Activated naive CD4-positive, alpha-beta T cell treated with Interleukin-2 at 50 U/mL for 16 hours (primary cell): ENCODE results near the gene PPM1H.
"Not testable (repeated sequence)": the region's sequence is repeated elsewhere in the genome, so short reads cannot be mapped to it uniquely, and the experiment has no call there.

Source experiments
- DNase-seq: peaks from one replicate; pipeline ENCODE4 v3.0.0-alpha.2; 2020

Gene PPM1H

DNA sequence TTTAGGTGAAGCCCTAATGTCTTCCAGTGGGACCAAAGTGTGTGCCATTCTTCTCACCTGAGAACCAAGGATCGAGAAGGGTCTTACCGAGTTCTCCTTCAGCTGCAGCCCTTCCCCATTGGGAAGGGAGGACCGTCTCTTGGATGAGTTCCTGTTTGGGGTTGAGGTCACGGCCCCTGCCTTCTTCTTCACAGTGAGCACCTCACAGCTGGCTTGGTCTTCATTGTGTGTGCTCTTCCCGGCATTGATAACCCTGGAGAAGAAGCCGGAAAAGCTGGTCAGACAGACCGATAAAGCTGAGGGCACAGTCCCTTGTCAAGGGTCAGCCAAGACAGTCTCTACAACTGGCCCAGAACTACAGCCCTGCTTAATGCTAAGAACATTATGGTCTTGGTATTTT, 102.9 kb downstream of the PPM1H start:
- no peak for DNase-seq

DNA sequence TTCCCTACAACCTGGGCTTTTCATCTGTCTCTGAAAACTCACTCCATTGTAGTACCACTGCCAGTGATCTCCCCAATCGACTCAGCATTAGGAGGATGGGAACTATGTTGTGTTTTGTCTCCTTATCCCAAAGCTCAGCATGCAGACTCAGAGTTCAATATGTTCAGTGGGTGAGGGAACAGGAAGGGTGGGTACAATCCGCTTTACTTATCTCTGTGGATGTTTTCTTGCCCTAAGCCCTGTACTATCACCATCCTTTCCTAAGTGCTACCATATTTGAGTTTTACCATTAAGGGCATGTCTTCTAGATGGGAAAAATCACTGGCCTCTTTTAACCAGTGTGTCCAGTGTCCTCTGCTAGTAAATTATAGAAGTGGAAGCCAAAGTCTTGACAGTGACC, 107.1 kb downstream of the PPM1H start:
- DNase-seq: no peak

DNA sequence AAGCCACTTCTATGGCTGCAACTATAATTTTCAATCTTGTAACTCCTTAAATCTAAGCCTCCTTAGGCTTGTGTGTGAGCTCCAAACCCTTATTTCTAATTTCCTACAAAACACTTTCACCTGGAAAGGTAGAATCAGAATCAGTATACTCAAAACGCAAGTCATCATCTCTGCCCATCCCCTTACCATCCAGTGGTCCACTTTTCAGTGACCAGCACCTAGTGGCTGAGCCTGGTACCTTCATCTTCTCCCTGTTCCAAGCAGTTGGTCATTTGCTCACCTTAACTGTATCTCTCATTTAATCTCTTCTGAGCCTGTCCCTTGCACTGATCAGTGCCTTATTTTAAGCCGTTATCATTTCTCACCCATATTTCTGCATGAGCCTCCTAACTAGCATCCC, 107.9 kb downstream of the PPM1H start:
- no peak for DNase-seq

DNA sequence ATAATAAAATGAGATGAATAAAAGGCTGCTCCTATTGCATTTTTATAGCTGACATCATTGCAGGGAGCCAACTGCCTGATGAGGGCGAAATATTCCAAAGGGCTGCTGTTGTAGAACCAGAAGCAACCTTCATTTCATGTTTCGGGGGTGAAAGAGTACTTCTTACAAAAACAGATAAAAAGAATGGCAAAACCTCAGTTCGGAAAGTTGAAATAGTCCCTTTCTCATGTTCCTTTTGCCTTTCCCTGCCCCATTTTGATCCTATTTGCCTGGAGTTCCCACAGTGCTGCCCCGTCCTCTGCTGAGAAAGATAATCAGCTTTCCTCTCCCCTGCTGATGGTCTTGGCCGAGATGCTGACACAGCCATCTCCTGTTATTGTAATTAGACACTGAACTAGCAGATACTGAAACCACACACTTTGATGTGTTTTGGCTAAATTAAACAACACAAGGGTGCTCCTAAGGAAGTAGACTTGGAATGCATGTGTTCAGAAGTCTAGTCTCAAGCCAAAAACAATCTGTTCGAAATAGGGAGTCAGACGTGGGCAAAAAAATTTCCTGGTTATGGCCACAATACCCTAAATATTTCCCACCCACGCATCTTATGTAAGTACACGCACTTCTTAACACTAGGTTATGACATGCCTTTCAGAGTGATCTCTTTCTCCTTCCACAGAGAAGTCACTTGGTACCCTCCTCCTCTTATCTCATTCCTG, 117.2 kb downstream of the PPM1H start:
- DNase-seq: no peak

DNA sequence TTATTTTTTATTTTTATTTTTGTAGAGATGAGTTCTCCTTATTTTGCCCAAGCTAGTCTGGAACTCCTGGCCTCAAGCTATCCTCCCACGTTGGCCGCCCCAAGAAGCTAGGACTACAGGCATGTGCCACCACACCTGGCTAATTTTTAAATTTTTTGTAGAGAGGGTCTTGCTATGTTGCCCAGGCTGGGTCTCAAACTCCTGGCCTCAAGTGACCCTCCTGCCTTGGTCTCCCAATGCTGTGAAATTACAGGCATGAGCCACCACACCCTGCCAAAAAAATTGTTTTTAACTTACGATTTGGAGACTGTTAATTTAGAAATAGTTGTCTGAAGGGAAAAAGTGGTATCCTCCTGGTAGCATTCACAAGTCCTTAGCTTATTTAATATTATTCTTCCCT, 120.7 kb downstream of the PPM1H start:
- no peak for DNase-seq

DNA sequence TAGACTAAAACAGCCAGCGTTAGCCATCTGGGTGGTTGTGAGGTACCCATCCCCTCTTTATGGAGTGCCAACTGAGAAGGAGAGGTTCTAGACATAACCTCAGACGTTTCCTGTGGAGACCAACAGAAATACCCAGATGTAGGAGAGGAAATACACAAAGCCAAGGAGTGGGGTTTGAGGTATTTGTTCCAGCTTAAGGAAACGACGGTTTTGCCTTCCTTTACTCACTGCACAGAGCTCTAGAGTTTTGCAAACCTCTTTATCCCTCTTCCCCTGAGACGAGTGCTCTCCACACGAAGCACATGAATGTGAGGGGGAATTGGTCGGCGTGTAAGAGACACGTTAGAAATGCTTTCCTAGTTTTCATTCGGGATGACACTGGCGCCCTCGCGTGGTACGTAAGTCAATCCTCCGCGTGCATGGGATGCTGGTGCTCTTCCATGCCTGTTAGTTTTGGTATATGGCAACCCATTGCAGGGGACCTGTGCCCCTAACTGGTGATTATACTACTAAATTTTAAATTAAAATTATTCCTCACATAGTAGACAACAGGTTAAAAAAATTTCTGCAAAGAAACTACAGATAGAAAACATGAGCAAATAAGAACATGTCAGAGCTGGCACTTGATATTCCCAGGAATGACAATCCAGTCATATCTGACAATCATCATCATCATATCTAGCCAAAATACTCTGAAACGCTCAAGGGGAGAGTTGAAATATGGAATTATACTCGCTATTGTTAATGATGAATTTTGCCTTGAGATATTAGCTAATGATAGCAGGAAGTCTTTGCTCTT, 121.7 kb downstream of the PPM1H start:
- DNase-seq: peak; percentile 31

DNA sequence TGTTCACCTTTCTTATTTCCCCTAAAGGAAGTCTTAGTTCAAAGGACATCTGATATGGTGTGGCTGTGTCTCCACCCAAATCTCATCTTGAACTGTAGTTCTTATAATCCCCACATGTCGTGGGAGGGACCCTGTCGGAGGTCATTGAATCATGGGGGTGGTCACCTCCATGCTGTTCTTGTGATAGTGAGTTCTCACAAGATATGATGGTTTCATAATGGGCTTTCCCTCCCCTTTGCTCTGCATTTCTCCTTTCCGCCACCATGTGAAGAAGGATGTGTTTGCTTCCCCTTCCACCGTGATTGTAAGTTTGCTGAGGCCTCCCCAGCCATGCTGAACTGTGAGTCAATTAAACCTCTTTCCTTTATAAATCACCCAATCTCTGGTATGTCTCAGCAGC, 123.5 kb downstream of the PPM1H start:
- DNase-seq: not testable (repeated sequence)

DNA sequence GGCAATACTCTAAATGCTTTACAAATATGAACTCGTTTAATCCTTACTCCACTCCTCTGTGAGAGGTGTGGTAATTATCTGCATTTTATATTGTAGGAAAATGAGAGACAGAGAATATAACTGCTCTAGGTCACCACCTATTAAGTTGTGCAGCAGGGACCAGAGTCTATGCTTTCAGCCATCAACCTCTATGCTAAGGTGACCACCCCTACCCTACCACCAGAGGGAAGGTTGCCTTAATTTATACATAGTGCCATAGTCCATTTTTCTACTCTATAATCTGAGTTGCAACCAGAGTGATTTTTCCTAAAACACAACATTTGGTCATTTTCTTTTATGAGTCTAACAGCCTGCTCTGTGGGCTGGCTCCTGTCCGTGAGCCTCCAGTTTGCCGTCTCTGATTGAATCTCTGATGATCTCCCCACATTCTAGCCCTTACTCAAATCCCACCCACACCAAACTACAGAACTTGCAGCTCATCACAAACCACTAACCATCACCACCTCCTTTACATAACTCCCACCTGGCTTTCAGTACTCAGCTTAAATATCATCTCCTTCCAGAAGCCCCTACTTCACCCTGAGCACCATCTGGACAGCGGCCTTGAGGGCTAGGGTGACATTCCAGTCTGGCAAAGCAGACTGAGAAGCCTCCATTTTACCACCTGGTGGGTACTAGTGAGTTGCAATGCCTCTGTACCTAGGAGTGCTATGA, 126.6 kb downstream of the PPM1H start:
- DNase-seq: no peak

DNA sequence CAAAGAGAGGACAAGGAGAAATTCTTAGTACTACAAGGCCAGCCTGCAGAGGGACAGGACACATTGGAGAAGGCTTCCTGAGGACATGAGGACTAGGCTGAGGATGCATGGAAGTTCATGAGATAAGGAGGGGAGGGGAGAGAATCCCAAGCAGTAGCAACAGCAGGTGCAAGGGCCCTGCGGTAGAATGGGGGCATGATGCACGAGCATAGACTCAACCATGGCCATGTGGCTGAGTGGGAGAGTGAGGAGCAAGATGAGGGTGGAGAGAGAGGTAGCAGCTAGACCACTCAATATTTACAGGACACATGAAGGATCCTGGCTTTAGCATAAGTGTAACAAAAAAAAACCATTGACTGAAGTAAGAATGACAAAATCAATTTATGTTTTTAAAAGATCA, 128.1 kb downstream of the PPM1H start:
- DNase-seq: no peak

DNA sequence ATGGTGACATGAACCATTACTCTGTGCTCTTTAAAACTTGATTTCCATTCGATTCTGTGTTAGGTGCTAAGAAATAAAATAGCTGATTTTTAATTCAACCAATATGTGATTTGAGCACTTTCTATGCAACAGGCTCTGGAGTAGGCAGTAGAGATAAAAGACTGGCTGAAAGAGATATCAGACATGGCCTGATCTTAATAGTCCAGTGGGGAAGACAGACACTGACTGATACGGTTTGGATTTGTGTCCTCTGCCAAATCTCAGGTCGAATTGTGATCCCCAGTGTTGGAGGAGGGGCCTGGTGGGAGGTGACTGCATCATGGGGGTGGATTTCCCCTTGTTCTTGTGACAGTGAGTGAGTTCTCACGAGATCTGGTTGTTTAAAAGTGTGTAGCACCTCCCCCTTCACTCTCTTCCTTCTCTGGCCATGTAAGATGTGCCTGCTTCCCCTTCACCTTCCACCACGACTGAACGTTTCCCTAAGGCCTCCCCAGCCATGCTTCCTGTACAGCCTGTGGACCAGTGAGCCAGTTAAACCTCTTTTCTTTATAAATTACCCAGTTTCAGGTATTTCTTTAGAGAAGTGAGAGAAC, 128.6 kb downstream of the PPM1H start:
- DNase-seq: no peak

DNA sequence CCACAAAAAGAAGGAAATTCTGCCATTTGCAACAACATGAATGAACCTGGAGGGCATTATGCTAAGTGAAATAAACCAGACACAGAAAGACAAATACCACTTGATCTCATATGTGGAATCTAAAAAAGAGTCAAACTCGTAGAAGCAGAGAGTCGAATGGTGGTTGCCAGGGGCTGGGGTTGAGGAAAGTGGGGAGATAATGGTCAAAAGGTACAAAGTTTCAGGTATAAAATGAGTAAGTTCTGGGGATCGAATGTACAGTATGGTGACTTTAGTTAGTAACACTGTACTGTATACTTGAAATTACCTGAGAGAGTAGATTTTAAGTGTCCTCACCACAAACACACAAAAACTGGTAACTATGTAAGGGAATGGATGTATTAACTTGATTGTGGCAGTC, 129.4 kb downstream of the PPM1H start:
- no peak for DNase-seq

DNA sequence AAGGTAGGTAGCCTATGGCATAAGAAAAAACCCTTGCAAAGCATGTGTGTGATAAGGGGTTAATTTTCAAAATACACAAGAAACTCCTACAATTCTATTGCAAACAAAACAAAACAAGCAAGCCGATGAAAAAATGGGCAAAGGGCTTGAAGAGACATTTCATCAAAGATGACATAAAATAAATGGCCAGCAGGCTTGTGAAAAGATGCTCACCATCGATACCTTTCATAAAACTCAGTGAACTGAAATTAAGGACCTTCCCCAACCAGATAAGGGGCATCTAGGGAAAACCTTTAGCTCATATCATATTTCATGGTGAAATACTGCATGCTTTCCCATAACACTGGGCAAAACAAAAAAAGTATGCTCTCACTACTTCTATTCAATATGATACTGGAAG, 131.2 kb downstream of the PPM1H start:
- no peak for DNase-seq

DNA sequence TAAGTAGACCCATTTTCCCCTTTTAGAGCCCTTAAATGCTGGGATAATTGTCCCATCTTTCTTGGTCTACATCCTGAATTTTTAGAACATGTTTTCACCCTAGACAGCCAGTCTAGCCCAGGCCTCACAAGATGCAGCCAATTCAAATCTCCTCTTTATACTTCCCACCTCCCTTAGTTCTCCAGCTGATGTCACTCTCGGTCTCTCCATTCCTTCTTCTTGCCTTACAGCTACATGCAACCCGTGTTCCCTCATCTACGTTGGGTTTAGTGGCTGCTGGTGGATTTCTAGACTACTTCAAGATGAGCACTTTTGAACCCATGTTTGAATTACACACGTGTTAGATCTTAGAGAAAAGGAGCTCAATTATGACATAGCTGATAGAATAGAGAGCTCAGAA, 132.0 kb downstream of the PPM1H start:
- no peak for DNase-seq

DNA sequence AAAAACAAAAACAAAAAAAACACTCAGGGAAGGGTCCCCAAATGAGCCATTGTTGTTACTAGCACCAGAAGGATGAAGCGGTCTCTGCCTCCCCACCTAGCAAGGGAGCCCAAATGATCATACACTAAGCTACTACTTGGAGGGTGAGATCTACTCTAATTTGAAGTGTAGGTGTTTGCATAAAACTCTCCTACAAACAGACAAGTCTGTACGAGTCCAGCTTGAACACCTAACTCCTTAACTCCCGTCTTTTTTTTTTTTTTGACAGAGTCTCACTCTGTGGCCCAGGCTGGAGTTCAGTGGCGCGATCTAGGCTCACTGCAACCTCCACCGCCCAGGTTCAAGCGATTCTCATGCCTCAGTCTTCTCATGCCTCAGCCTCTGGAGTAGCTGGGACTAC, 132.6 kb downstream of the PPM1H start:
- DNase-seq: no peak

DNA sequence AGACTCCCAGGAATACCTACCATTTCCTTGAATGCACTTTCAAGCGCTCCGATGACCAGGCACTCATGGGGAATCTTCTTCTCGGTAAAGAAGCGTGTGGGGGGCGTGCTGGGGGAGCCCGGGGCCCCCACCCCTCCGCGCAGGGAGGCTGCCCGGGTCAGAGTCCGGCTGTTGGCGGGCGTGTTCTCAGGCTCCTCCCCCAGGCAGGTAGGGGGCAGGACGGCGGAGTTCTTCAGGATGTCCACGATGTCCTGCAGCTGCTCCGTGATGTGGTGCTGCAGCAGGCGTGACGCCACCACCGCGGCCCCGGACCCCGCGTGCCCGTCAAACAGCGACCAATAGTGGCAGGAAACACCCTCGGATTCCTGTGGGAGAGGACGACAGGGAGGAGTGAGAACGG, 133.2 kb downstream of the PPM1H start:
- DNase-seq: no peak

DNA sequence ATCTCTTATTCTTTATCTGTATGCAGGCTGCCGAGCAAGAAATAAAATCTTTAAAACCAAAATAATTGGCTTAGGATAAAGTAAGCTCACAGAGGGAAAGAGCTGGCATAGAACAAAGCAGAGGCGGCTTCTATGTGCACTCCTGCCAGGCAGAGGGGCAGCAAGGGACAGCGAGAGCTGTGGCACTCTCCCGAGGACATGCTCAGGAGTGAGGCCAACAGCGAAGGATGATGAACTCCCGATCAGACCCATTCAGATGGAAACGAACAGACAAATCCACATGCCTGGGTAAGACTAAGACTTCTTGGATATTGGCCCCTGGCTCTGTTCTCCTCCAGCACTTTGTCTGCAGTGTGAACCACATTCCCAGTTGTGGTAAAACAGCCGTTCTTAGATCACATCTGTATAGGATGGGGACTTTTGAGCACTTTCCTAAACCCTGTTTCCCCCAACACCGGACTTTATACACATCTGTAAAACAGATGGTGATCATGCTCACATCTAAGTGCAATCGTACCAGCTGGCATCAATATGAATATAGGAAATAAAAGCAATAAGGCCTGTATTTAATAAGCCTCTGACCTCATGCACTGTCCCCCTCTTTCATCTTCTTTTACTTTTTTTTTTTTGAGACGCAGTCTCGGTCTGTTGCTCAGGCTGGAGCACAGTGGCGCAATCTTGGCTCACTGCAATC, 134.1 kb downstream of the PPM1H start:
- DNase-seq: no peak

DNA sequence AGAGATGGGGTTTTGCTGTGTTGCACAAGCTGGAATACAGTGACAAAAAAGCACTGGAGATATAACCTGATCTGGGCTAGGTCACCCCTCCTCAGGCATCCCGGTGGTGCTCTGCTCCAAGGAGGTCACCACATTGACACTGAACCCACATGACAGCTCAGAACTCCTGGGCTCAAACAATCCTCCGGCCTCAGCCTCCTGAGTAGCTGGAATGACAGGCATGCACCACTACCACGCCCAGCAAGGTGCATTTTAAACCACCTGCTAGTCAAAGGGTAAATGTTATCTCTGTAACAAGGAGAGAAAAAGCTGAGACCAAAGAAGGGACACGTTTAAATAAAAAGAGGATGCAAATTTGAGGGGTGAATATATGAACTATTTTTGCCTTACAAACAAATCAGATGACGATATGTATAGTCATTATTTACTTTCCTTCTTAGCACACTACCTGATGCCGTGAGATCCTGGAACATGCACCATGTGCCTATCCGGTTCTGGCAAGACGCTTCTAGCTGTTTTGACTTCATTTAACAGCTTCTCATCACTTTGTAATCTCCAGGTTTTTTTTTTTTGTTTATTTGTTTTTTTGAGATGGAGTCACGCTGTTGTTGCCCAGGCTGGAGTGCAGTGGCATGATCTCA, 135.1 kb downstream of the PPM1H start:
- no peak for DNase-seq

DNA sequence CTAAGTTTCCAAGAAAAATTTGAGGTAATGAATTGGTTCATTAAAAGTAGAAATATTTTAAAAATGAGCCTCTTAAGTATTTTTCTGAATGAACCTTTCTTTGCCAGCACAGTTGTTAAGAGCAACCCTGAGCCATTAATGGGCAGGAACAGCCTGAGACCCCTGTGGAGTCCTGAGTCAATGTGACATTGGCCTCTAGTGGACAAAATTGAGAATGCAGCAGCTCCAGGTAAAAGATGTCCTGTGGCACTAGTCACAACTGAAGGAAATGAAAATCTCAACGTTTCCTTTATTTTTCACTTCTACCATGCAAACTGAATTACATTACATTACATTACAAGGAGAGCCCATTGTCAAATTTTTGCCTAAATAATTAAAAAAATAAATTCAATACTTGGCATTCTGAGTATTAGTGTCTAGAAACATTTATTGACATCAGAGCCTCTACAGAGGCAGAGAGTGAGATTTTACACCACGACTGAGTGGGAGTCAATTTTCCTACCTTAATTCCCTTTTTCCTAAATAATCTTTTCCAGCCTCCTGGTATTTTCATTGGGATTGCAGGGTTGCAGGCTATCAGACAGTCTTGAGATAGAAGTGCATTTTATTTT, 135.7 kb downstream of the PPM1H start:
- peak; percentile 43 for DNase-seq

DNA sequence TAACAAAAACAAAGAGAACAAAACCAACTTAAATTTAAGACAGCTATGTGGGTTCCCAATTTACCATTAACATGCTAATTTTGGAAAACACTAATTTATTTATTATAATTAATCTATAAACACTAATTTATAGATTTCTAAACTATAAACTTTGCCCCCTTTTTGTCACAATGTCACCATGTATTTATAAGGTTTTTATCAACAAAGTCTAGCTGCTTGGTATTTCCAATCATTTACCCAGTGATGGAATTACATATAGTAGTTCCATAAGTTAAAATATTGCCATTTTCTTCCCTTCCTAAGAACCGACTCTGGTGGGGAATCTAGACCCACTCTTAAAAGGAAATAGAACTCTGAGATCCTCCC, 140.7 kb downstream of the PPM1H start:
- no peak for DNase-seq

DNA sequence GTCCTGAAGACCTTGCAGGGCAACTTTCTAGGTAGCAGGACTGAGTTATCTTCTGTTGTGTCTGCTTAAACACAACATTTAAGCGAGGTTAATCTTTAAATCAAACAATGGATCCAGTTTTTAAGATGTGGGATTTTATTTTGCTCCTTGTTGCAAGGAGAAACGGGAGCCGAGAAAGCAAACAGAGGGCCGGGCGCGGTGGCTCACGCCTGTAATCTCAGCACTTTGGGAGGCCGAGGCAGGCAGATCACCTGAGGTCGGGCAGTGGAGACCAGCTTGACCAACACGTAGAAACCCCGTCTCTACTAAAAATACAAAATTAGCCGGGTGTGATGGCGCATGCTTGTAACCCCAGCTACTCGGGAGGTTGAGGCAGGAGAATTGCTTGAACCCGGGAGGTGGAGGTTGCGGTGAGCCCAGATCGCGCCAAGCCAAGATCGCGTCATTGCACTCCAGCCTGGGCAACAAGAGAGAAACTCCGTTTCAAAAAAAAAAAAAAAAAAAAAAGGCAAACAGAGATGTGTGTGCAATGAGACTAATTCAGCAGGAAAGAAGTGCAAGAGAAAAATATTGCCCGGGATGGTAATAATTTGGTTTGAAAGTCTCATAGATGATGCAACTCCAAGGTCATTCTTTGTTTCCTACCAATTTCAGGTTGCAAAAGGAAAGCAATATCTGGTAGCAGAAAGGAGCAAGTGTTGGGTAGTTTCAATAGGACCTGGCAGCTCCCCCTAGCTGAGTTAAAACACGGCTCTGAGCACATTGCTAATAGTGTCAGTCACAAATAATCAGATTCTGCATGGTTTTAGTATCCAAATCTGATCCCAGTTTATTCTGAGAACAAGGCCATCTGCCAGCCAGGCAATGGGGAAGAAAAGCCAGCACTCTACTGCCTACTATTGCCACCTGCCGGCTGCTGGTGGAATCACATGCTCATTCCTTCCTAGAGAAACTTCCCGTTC, 141.4 kb downstream of the PPM1H start:
- DNase-seq: peak; percentile 76
